ENCODE results near the gene NPLOC4.
A peak's percentile ranks its signal among the peaks of the same experiment; 100 is the strongest.

NPLOC4 gene

DNA sequence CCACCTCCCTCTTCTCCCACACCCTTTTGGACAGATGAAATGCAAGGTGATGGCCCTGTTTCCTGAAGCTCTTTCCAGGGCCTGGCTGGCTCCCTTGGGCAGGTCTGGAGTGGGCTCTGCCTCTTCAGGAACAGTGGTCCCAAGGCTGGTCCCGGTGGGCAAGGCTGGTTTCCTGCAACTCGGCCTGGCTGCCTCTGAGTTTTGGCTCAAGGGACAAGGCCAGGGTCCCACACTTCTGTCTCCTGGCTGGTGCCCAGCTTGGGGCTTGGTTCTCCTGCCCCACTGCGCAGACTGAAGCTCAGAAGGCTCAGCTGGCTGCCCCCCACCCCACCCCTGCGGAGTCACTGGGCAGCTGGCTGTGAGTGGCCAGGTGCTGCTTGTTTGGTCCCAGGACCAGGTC, 120.5 kb downstream of the NPLOC4 start:
- no peak for DNase-seq (ENCODE audit: low read depth in 2 of 2)
- peak overlapping the region; percentile 11 to 81 for H3K4me3 ChIP-seq (replicated peaks in 1 of 2; ENCODE audit: low read depth in 2 of 2, low read length in 2 of 2)
- TF ChIP-seq, protein P1, sequence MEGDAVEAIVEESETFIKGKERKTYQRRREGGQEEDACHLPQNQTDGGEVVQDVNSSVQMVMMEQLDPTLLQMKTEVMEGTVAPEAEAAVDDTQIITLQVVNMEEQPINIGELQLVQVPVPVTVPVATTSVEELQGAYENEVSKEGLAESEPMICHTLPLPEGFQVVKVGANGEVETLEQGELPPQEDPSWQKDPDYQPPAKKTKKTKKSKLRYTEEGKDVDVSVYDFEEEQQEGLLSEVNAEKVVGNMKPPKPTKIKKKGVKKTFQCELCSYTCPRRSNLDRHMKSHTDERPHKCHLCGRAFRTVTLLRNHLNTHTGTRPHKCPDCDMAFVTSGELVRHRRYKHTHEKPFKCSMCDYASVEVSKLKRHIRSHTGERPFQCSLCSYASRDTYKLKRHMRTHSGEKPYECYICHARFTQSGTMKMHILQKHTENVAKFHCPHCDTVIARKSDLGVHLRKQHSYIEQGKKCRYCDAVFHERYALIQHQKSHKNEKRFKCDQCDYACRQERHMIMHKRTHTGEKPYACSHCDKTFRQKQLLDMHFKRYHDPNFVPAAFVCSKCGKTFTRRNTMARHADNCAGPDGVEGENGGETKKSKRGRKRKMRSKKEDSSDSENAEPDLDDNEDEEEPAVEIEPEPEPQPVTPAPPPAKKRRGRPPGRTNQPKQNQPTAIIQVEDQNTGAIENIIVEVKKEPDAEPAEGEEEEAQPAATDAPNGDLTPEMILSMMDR (IDR thresholded peaks at IDR 0.05; ENCODE audit: low read depth, low read length): no peak

DNA sequence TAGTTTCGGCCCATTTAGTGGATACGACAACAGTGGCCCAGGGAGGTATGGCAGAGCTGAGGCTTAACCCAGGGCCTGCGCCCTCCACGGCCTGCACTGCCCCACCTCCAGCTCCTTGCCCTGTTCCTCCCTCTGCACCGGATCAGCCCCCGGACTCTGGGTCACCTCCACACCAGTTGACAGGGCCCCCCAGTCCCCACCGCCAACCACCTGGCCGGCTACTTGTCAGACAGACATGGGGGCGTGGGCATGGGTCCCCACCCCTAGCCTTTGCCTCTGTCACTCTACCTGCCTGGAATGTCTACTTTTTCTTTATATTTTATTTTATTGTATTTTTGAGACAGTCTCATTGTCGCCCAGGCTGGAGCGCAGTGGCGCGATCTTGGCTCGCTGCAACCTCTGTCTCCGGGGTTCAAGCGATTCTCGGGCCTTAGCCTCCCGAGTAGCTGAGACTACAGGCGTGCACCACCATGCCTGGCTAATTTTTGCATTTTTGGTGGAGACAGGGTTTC, 121.3 kb downstream of the NPLOC4 start:
- TF ChIP-seq, protein P1 (IDR thresholded peaks at IDR 0.05; ENCODE audit: low read depth, low read length): no peak
- H3K4me3 ChIP-seq (replicated peaks in 1 of 2; ENCODE audit: low read depth in 2 of 2, low read length in 2 of 2): peak overlapping the region; percentile 69 to 81
- no peak for DNase-seq (ENCODE audit: low read depth in 2 of 2)

DNA sequence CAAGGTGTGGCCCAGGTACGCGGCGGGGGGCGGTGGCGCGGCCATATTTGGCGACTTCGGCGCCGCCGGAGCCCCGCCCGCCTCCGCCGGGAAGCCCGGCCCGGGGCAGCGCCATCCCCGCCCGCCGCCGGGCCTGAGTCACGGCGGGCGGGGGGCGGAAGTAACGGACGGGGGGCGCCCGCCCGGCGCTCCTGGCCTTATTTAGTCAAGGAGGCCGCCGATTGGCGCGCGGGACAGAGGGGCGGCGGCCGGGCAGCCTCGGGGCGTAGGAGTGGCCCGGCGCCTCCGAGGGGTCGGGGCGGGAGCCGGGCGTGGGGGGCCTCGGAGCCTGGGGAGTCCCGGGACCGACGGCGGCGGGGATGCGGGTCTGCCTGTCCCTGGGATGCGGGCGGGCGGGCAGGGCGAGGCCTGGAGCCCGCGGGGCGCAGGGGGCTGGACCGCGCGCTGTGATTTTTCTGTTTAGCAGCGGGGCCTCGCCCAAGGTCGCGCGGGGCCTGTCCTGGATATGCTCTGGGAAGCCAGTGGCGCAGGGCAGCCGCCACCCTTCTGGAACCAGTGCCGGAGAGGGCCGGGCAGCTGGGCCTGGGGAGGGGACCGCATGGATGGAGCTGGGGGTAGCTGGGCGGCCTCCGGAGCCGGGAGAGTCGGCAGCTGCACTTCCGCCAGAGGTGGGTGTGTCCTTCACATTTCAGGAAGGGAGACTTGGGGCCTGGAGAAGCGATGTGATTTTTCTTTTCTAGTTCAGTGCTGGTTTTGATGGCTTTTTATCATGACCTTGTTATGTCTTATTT, 122.0 kb downstream of the NPLOC4 start:
- H3K4me3 ChIP-seq (replicated peaks in 1 of 2; ENCODE audit: low read depth in 2 of 2, low read length in 2 of 2): peak overlapping the region; percentile 69 to 81
- DNase-seq (ENCODE audit: low read depth in 2 of 2): peak; percentile 86 to 88
- TF ChIP-seq, protein P1 (IDR thresholded peaks at IDR 0.05; ENCODE audit: low read depth, low read length): no peak

DNA sequence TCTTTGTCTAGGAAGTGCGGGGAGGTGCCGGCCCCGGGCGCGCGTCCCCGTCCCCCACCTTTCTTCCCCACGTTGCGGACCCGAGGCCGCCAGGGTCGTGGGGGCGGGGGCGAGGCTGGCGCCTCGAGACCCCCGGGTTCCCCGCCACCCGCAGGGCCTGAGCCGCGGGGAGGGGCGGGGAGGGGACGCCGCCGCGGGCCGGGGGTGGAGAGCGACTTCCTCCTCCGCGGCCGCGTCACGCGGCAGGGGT, 122.5 kb downstream of the NPLOC4 start:
- no peak for DNase-seq (ENCODE audit: low read depth in 2 of 2)
- TF ChIP-seq, protein P1 (IDR thresholded peaks at IDR 0.05; ENCODE audit: low read depth, low read length): no peak
- peak overlapping the region; percentile 45 to 58 for H3K4me3 ChIP-seq (replicated peaks in 1 of 2; ENCODE audit: low read depth in 2 of 2, low read length in 2 of 2)

DNA sequence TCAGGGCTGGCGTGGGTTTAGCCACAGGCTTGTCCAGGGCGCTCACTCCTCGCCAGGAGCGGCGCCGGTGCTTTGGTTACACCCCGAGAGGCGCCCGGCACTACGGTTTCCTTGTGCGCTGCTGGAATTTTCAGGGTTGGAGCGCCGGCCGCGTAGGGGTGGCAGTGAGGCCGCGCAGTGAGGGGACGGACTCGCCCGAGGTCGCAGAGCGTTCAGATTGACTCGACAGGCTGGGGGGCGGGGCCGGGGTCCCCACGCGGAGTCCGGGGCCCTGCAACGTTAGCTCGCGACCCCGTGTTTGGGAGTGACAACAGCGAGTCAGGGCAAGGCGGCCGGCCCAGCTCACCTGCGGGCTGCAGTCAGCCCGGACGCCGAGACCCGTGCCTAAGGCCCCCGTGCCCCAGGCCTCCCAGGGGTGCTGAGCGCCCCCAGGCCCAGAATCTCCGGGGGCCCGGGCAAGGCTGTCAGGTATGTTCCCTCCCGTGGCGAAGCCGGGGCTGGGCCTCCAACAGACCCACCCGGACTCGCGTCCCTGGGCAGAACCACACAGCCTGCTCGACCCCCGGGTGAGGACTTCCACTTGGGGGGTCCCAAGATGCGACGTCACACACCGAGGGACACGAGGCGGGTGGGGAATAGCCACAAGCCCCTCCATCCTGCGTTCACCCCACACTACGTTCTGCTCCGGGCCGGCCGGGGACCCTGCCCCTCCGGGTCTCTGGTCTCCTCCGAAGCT, 123.0 kb downstream of the NPLOC4 start:
- H3K4me3 ChIP-seq (replicated peaks in 1 of 2; ENCODE audit: low read depth in 2 of 2, low read length in 2 of 2): peak overlapping the region; percentile 45 to 58
- DNase-seq (ENCODE audit: low read depth in 2 of 2): peak; percentile 78 to 83
- TF ChIP-seq, protein P1 (IDR thresholded peaks at IDR 0.05; ENCODE audit: low read depth, low read length): no peak

DNA sequence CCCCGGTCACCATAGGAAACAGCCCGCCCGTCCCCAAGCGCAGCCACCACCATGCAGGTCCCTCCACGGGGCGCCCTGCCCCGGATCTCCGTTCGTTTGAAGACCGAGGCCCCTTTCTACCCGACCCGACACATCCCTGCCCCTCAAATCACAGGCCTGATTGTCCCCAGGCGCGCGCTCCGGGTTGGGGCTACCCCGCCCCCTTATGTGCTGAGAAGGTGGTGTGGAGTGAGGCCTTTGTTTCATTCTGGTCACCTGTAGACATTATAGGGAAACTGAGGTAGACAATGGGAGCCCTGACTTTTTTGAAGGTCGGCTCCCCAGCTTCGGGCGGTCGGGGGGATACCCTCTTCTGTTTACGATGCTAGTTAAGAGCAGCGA, 123.5 kb downstream of the NPLOC4 start:
- H3K4me3 ChIP-seq (replicated peaks in 1 of 2; ENCODE audit: low read depth in 2 of 2, low read length in 2 of 2): peak overlapping the region; percentile 45 to 58
- peak; percentile 63 to 69 for DNase-seq (ENCODE audit: low read depth in 2 of 2)
- TF ChIP-seq, protein P1 (IDR thresholded peaks at IDR 0.05; ENCODE audit: low read depth, low read length): no peak

Data from cardiac fibroblast (primary cell).